Neuronal stem cell (in vitro differentiated cells): ENCODE data around the gene RPS19BP1.

Source experiments
- DNase-seq: peaks from one replicate; pipeline ENCODE4 v3.0.0-alpha.2; 2013; ENCODE audit warnings: low spot score
- H2AFZ ChIP-seq: one replicate; pipeline ENCODE4 v1.6.1; 2013; ENCODE audit warnings: mild to moderate bottlenecking, low read length, inconsistent platforms
- H2AK5ac ChIP-seq: 2 replicates; pipeline ENCODE4 v1.6.1; 2013; ENCODE audit warnings: low read depth, mild to moderate bottlenecking, inconsistent platforms, low read length, moderate library complexity, mixed read lengths
- H2BK120ac ChIP-seq: 2 replicates; pipeline ENCODE4 v1.6.1; 2013; ENCODE audit warnings: low read depth, mild to moderate bottlenecking, inconsistent platforms, low read length, moderate library complexity, mixed read lengths
- H2BK12ac ChIP-seq: one replicate; pipeline ENCODE4 v1.6.1; 2013; ENCODE audit warnings: low read length, inconsistent platforms
- H2BK15ac ChIP-seq: 2 replicates; pipeline ENCODE4 v1.6.1; 2013; ENCODE audit warnings: mild to moderate bottlenecking, low read length, inconsistent platforms, mixed read lengths
- H2BK5ac ChIP-seq: one replicate; pipeline ENCODE4 v1.6.1; 2013; ENCODE audit warnings: inconsistent platforms, mild to moderate bottlenecking, low read length, moderate library complexity
- H3K14ac ChIP-seq: one replicate; pipeline ENCODE4 v1.6.1; 2013; ENCODE audit warnings: low read length, inconsistent platforms
- H3K18ac ChIP-seq: 2 replicates; pipeline ENCODE4 v1.6.1; 2013; ENCODE audit warnings: low read length, inconsistent platforms
- H3K23ac ChIP-seq: 2 replicates; pipeline ENCODE4 v1.6.1; 2013; ENCODE audit warnings: low read depth, mild to moderate bottlenecking, mixed read lengths, low read length, inconsistent platforms; ENCODE audit not compliant: poor library complexity
- H3K27ac ChIP-seq: replicated peaks from 3 replicates; pipeline ENCODE4 v1.5.1; 2013; ENCODE audit warnings: low read length, inconsistent platforms
- H3K27me3 ChIP-seq, 3 experiments: 2 replicates each; pipeline ENCODE4 v1.6.1; 2013; ENCODE audit warnings: low read length in 3 of 3, mild to moderate bottlenecking in 2 of 3, inconsistent platforms in 1 of 3, low read depth in 1 of 3, mixed read lengths in 1 of 3, moderate library complexity in 1 of 3; ENCODE audit not compliant: control insufficient read depth in 3 of 3, insufficient read depth in 3 of 3
- H3K36me3 ChIP-seq, 2 donors: replicated peaks in 1 of 2; 2 replicates each; pipeline ENCODE4 v1.6.1; 2013; ENCODE audit warnings: low read length in 2 of 2; ENCODE audit not compliant: control insufficient read depth in 2 of 2, insufficient read depth in 2 of 2
- H3K4ac ChIP-seq: 2 replicates; pipeline ENCODE4 v1.6.1; 2013; ENCODE audit warnings: inconsistent platforms, mild to moderate bottlenecking, low read length, moderate library complexity
- H3K4me1 ChIP-seq, 2 donors: 1 replicate in 1 of 2; 2 replicates in 1 of 2; pipeline ENCODE4 v1.6.1; 2013; ENCODE audit warnings: low read length in 2 of 2, low read depth in 1 of 2; ENCODE audit not compliant: control insufficient read depth in 2 of 2, insufficient read depth in 1 of 2
- H3K4me2 ChIP-seq: one replicate; pipeline ENCODE4 v1.6.1; 2013; ENCODE audit warnings: mild to moderate bottlenecking, low read length, inconsistent platforms; ENCODE audit not compliant: insufficient read depth, poor library complexity, severe bottlenecking
- H3K4me3 ChIP-seq, 2 donors: 2 replicates each; pipeline ENCODE4 v1.5.1; 2013; ENCODE audit warnings: low read length in 2 of 2, mild to moderate bottlenecking in 2 of 2, inconsistent platforms in 1 of 2, moderate library complexity in 1 of 2
- H3K79me1 ChIP-seq: one replicate; pipeline ENCODE4 v1.6.1; 2013; ENCODE audit warnings: low read depth, mild to moderate bottlenecking, inconsistent platforms, low read length, moderate library complexity
- H3K9ac ChIP-seq: one replicate; pipeline ENCODE4 v1.6.1; 2013; ENCODE audit warnings: mild to moderate bottlenecking, low read depth, low read length, inconsistent platforms; ENCODE audit not compliant: poor library complexity
- H3K9me3 ChIP-seq, 2 donors: replicated peaks in 1 of 2; 2 replicates each; pipeline versions ENCODE3 to v1.6.1; 2013; ENCODE audit warnings: low read length in 2 of 2, mild to moderate bottlenecking in 2 of 2, inconsistent platforms in 1 of 2, low read depth in 1 of 2, mixed read lengths in 1 of 2, moderate library complexity in 1 of 2; ENCODE audit not compliant: control insufficient read depth in 2 of 2, insufficient read depth in 1 of 2
- H4K8ac ChIP-seq: one replicate; pipeline ENCODE4 v1.6.1; 2013; ENCODE audit warnings: low read depth, mild to moderate bottlenecking, inconsistent platforms, low read length, moderate library complexity
- H4K91ac ChIP-seq: one replicate; pipeline ENCODE4 v1.6.1; 2013; ENCODE audit warnings: low read length, low read depth, mild to moderate bottlenecking, inconsistent platforms; ENCODE audit not compliant: poor library complexity
- WGBS, 2 donors: extraction: QIAGEN DNeasy Blood & Tissue Kit; methylation state at CpG; one replicate each; pipeline ENCODE4 v1.1.7; 2013; ENCODE audit warnings: missing lambda C conversion rate in 2 of 2, mixed read lengths in 1 of 2; ENCODE audit not compliant: insufficient read length in 2 of 2, insufficient replicate concordance in 1 of 2; ENCODE audit errors: extremely low coverage in 2 of 2; 5-methylcytosine and 5-hydroxymethylcytosine counted together

Gene RPS19BP1

DNA sequence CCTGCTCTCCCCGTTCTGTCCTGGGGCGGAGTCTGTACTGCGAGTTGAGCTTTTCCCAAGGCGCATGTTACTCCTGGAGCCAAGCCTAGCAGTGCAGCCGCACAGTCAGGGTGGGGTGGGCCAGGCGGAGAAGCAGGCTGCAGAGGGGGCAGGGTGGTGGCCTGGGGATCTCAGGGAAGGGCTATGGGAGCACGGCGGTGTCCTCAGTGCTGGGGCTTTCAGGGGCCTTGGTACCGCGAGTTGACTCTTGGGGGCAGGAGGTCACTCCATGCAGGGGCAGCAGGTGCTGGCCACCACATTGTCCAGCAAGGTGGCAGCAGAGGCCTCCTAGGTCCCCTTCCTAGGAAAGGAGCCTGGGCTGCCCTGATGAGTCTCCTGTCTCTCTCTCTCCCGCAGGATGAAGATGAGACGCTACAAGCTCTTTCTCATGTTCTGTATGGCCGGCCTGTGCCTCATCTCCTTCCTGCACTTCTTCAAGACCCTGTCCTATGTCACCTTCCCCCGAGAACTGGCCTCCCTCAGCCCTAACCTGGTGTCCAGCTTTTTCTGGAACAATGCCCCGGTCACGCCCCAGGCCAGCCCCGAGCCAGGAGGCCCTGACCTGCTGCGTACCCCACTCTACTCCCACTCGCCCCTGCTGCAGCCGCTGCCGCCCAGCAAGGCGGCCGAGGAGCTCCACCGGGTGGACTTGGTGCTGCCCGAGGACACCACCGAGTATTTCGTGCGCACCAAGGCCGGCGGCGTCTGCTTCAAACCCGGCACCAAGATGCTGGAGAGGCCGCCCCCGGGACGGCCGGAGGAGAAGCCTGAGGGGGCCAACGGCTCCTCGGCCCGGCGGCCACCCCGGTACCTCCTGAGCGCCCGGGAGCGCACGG lies 45.4 kb downstream of the RPS19BP1 start:
- Histone ChIP-seq H3K4me1 (peaks cover 0 to 2% of the 10 kb centered on the region in 2 donors), H3K18ac (no peak overlapping the region), H2BK5ac (no peak overlapping the region), H3K23ac (no peak overlapping the region), H3K79me1 (peaks cover 1% of the 10 kb centered on the region), H3K27ac (no peak overlapping the region), H4K8ac (no peak overlapping the region), H3K9ac (peak overlapping the region; percentile 70), H3K9me3 (no peaks in the 10 kb centered on the region), H4K91ac (no peak overlapping the region), H2BK12ac (peak overlapping the region; percentile 10), H3K4me2 (peak overlapping the region; percentile 18), H2BK15ac (no peak overlapping the region), H3K27me3 (no peaks in the 10 kb centered on the region), H3K14ac (no peak overlapping the region), H3K36me3 (peaks cover 0 to 16% of the 10 kb centered on the region in 2 donors), H2BK120ac (no peak overlapping the region), H3K4me3 (no peak overlapping the region), H2AK5ac (peak overlapping the region; percentile 63), H3K4ac (no peak overlapping the region), H2AFZ (no peak overlapping the region)
- DNase-seq, result no peak
- no CpG with 5 or more reads among the region's 45 CpGs for WGBS, 2 donors

DNA sequence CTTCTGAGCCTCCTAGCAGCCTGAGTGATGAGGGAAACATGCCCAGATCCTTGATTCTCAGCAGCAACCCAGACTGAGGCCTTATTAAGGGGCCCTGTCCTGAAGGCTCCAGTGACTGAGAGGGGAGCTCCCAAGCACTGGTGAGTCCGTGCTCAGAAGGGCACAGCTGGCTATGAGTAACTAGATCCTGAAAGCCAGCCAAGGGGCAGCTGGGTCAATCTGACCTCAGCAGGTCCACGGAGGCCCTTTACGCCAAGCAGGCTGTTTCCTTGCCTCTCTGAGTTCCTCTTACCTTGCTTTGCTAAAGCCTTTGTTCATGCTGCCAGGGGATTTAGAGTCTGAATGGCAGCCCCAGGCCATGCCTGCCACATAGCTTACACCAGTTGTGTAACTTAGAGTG lies 49.8 kb downstream of the RPS19BP1 start:
- Histone ChIP-seq H2BK5ac (peak overlapping the region; percentile 48), H4K8ac (no peak overlapping the region), H3K79me1 (peaks cover 6% of the 10 kb centered on the region), H3K4me1 (peaks cover 0 to 2% of the 10 kb centered on the region in 2 donors), H3K18ac (no peak overlapping the region), H3K36me3 (peaks cover 0 to 6% of the 10 kb centered on the region in 2 donors), H2AFZ (no peak overlapping the region), H4K91ac (no peak overlapping the region), H3K9ac (no peak overlapping the region), H2BK15ac (no peak overlapping the region), H3K27me3 (no peaks in the 10 kb centered on the region), H2BK12ac (no peak overlapping the region), H2BK120ac (no peak overlapping the region), H3K27ac (no peak overlapping the region), H3K23ac (peak overlapping the region; percentile 6), H3K14ac (no peak overlapping the region), H3K4me3 (no peak overlapping the region), H3K4me2 (no peak overlapping the region), H3K4ac (no peak overlapping the region), H3K9me3 (no peaks in the 10 kb centered on the region), H2AK5ac (no peak overlapping the region)
- no peak for DNase-seq
- no CpG with 5 or more reads among the region's 3 CpGs for WGBS, 2 donors

DNA sequence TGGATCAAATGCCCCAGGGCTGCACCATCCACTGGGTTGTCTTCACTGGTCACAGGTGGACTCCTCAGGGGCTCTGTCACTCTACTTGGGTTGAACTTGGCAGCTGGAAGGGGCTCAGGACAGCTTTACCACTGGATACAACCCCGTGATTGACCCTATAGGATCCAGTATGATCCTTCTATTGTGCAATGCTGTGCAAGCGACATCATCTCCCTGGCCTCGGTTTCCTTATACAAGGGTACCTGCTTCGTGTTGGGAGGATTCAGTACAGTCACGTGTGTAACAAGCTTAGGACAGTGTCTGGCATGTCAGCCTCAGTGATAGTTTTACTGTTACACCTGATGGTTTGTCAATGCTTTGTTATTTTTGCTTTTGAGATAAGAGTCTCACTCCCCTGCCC lies 51.0 kb downstream of the RPS19BP1 start:
- no peaks in the 10 kb centered on the region for H3K27me3 ChIP-seq
- no peak for DNase-seq
- H2BK120ac ChIP-seq, result no peak overlapping the region
- H3K14ac ChIP-seq, result no peak overlapping the region
- H4K8ac ChIP-seq, result no peak overlapping the region
- peaks cover 0 to 13% of the 10 kb centered on the region in 2 donors for H3K36me3 ChIP-seq
- H3K4ac ChIP-seq, result no peak overlapping the region
- H3K79me1 ChIP-seq, result peaks cover 6% of the 10 kb centered on the region
- no peak overlapping the region for H4K91ac ChIP-seq
- H3K4me3 ChIP-seq, result no peak overlapping the region
- no peak overlapping the region for H3K23ac ChIP-seq
- H3K27ac ChIP-seq, result no peak overlapping the region
- no peaks in the 10 kb centered on the region for H3K4me1 ChIP-seq
- H2AK5ac ChIP-seq, result no peak overlapping the region
- no CpG with 5 or more reads among the region's 5 CpGs for WGBS, 2 donors
- no peak overlapping the region for H2AFZ ChIP-seq
- no peaks in the 10 kb centered on the region for H3K9me3 ChIP-seq
- no peak overlapping the region for H2BK5ac ChIP-seq
- H2BK12ac ChIP-seq, result no peak overlapping the region
- no peak overlapping the region for H3K9ac ChIP-seq
- no peak overlapping the region for H2BK15ac ChIP-seq
- H3K4me2 ChIP-seq, result no peak overlapping the region
- no peak overlapping the region for H3K18ac ChIP-seq

DNA sequence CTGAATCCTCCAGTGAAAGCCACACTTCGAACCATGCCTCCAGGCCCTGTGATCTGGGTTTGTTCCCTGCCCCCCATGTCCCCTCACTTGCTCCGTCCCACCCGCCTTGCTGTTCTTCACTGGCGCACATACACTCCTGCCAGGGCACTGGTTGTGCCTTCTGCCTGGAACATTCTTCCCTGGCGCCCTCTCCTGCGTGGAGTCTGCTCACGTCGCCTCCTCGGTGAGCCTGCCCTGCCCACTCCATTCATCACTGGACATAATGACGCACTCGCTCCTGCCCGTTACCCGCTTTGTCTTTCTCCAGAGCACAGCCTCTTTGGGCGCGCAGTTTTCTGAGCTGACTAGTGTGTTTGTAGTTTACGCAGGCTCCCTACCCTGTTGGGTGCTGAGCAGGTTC lies 51.5 kb downstream of the RPS19BP1 start:
- H3K14ac ChIP-seq, result no peak overlapping the region
- H2BK12ac ChIP-seq, result no peak overlapping the region
- H4K91ac ChIP-seq, result no peak overlapping the region
- no peak overlapping the region for H2BK5ac ChIP-seq
- H3K79me1 ChIP-seq, result peaks cover 6% of the 10 kb centered on the region
- peak overlapping the region; percentile 22 for H3K23ac ChIP-seq
- H2BK120ac ChIP-seq, result no peak overlapping the region
- no peak overlapping the region for H2AFZ ChIP-seq
- no peak for DNase-seq
- H3K27me3 ChIP-seq, result no peaks in the 10 kb centered on the region
- H3K9ac ChIP-seq, result peak overlapping the region; percentile 9
- H3K18ac ChIP-seq, result peak overlapping the region; percentile 5
- peaks cover 3 to 4% of the 10 kb centered on the region in 2 donors for H3K4me1 ChIP-seq
- H2AK5ac ChIP-seq, result no peak overlapping the region
- H3K36me3 ChIP-seq, result peaks cover 0 to 14% of the 10 kb centered on the region in 2 donors
- no peak overlapping the region for H3K4me3 ChIP-seq
- no peak overlapping the region for H3K4ac ChIP-seq
- no peak overlapping the region for H4K8ac ChIP-seq
- H3K9me3 ChIP-seq, result no peaks in the 10 kb centered on the region
- no peak overlapping the region for H3K27ac ChIP-seq
- no CpG with 5 or more reads among the region's 16 CpGs for WGBS, 2 donors
- no peak overlapping the region for H3K4me2 ChIP-seq
- no peak overlapping the region for H2BK15ac ChIP-seq
